Measurements from ENCODE around the gene PALM. TPM values are rescaled to one million over a fixed set of nuclear protein-coding genes. Genes with fewer than 3 reads are reported as not detected.
"Not testable (repeated sequence)": the region's sequence is repeated elsewhere in the genome, so short reads cannot be mapped to it uniquely, and the experiment has no call there.

PALM gene
- total RNA-seq, 1 experiment from 2014 or later = 22.1 TPM

DNA sequence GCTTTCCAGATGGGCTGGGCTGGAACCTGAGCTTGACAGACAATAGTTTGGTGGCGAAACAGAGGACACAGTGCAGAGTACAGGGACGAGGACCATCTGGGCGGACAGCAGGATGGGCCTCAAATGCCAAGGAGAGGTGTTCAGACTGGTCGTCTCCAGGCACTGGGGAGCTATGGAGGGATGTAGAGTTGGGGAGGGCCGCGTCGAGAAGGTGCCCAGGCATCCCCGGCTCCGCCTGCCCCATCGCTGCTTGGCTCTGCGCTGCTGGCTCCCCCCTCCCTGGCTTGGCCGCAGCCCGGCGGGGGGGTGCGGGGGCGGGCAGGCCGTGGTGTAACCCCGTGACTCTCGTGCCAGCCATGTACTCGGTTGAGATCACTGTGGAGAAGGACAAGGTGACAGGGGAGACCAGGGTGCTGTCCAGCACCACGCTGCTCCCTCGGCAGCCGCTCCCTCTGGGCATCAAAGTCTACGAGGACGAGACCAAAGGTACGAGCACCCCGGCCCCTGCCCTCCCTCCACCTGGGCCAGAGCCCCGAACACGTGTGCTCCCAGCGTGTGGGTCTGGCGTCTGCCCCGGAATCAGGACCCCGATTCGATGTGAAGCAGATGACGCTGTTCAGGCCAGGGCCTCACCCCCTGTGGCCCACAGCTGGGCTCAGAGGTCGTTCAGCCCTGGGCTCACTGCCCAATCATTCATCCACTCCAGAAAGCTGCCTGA is 31.4 kb downstream of the PALM start (continued):
- TF ChIP-seq GTF2I (CRISPR knock-in tag; conservative IDR thresholded peaks at IDR 0.05) (no peak), GABPB1 (CRISPR knock-in tag; IDR thresholded peaks at IDR 0.05) (no peak)
- TF ChIP-seq, protein P1, sequence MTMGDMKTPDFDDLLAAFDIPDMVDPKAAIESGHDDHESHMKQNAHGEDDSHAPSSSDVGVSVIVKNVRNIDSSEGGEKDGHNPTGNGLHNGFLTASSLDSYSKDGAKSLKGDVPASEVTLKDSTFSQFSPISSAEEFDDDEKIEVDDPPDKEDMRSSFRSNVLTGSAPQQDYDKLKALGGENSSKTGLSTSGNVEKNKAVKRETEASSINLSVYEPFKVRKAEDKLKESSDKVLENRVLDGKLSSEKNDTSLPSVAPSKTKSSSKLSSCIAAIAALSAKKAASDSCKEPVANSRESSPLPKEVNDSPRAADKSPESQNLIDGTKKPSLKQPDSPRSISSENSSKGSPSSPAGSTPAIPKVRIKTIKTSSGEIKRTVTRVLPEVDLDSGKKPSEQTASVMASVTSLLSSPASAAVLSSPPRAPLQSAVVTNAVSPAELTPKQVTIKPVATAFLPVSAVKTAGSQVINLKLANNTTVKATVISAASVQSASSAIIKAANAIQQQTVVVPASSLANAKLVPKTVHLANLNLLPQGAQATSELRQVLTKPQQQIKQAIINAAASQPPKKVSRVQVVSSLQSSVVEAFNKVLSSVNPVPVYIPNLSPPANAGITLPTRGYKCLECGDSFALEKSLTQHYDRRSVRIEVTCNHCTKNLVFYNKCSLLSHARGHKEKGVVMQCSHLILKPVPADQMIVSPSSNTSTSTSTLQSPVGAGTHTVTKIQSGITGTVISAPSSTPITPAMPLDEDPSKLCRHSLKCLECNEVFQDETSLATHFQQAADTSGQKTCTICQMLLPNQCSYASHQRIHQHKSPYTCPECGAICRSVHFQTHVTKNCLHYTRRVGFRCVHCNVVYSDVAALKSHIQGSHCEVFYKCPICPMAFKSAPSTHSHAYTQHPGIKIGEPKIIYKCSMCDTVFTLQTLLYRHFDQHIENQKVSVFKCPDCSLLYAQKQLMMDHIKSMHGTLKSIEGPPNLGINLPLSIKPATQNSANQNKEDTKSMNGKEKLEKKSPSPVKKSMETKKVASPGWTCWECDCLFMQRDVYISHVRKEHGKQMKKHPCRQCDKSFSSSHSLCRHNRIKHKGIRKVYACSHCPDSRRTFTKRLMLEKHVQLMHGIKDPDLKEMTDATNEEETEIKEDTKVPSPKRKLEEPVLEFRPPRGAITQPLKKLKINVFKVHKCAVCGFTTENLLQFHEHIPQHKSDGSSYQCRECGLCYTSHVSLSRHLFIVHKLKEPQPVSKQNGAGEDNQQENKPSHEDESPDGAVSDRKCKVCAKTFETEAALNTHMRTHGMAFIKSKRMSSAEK (CRISPR knock-in tag; IDR thresholded peaks at IDR 0.05; ENCODE audit: borderline replicate concordance) = no peak

DNA sequence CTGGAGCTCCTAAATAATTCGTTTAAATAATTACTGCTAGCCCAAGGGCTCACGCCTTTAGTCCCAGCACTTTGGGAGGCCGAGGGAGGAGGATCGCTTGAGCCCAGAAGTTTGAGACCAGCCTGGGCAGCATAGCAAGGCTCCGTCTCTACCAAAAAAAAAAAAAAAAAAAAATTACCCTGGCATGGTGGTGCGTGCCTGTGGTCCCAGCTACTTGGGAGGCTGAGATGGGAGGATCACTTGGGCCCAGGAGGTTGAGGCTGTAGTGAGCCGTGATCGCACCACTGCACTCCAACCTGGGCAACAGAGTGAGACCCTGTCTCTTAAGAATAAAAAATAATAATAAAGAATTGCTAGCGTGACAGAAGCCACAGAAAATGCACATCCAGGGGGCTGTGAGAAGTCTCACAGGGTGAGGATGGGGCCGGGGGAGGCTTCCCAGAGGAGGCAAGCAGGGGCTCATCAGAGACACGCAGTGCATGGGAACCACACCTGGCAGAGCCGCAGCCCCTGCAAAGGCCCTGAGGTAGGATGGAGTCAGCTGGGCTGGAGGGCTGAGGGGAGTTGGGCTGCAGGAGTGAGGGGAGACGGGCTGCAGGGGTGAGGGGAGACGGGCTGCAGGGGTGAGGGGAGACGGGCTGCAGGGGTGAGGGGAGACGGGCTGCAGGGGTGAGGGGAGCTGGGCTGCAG is 32.2 kb downstream of the PALM start:
- CTCF ChIA-PET = interaction anchor here (0.7 to 2.8 kb wide), 17 partner anchors 9 to 344 kb away, joined by 3 to 13 read pairs (median 4); partner anchors contain the start of genes PALM and PTBP1
- H3K4me1 Mint-ChIP-seq; H3K27me3 Mint-ChIP-seq (ENCODE audit: low read depth); ATAC-seq; H3K4me3 Mint-ChIP-seq; H3K27ac Mint-ChIP-seq; H3K9me3 Mint-ChIP-seq; DNase-seq (ENCODE audit: low spot score); H3K36me3 Mint-ChIP-seq: not testable (repeated sequence)
- POLR2A ChIA-PET = interaction anchor here (0.7 kb wide), 2 partner anchors 62 to 231 kb away, joined by 3 to 4 read pairs; no protein-coding TSS in a partner anchor

DNA sequence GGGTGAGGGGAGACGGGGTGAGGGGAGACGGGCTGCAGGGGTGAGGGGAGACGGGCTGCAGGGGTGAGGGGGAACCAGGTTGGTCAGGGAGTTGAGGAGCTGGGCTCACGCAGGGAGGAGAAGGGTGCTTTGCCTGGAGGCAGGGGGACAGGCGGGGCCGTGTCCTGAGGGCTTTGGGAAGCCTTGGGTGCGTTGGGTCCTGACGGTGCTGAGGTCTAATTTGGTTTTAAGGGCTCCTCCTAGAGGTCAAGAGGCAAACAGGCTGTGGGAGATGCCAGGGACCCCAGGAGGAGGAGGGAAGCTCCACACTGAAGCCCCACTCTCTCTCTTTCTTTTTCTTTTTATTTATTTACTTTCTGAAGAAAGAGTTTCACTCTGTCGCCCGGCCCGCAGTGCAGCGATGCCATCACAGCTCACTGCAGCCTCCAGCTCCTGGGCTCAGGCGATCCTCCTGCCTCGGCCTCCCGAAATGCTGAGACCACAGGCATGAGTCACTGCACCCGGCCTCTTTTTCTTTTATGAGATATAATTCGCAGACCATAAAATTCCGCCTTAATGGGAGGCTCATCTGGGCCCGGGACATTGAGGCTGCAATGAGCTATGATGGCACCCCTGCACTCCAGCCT is 32.9 kb downstream of the PALM start:
- CTCF ChIA-PET = interaction anchor here (0.5 to 2.8 kb wide), 26 partner anchors 8 to 503 kb away, joined by 3 to 13 read pairs (median 4); partner anchors contain the start of genes FSTL3, PALM, PTBP1 and RNF126
- no peak overlapping the region for H3K4me3 Mint-ChIP-seq
- H3K27me3 Mint-ChIP-seq (ENCODE audit: low read depth) = no peaks in the 10 kb centered on the region
- H3K27ac Mint-ChIP-seq = no peak overlapping the region
- POLR2A ChIA-PET = interaction anchor here (0.7 to 1.2 kb wide), 2 partner anchors 38 to 62 kb away, joined by 3 to 4 read pairs; no protein-coding TSS in a partner anchor
- ATAC-seq (peak; percentile 68), DNase-seq (ENCODE audit: low spot score) (peak; percentile 68)
- H3K4me1 Mint-ChIP-seq = no peaks in the 10 kb centered on the region
- H3K36me3 Mint-ChIP-seq = peaks cover 3% of the 10 kb centered on the region; the same call in 1 of the 2 replicates
- peaks cover 4% of the 10 kb centered on the region; the same call in 1 of the 2 replicates for H3K9me3 Mint-ChIP-seq
- TF ChIP-seq NFATC4 (CRISPR knock-in tag; IDR thresholded peaks at IDR 0.05) = no peak
- TF ChIP-seq KAT7 (CRISPR knock-in tag; IDR thresholded peaks at IDR 0.05; ENCODE audit: borderline replicate concordance) = no peak
- no peak for TF ChIP-seq ZNF671 (CRISPR knock-in tag; IDR thresholded peaks at IDR 0.05)
- TF ChIP-seq, protein P2, sequence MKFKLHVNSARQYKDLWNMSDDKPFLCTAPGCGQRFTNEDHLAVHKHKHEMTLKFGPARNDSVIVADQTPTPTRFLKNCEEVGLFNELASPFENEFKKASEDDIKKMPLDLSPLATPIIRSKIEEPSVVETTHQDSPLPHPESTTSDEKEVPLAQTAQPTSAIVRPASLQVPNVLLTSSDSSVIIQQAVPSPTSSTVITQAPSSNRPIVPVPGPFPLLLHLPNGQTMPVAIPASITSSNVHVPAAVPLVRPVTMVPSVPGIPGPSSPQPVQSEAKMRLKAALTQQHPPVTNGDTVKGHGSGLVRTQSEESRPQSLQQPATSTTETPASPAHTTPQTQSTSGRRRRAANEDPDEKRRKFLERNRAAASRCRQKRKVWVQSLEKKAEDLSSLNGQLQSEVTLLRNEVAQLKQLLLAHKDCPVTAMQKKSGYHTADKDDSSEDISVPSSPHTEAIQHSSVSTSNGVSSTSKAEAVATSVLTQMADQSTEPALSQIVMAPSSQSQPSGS (CRISPR knock-in tag; IDR thresholded peaks at IDR 0.05; ENCODE audit: borderline replicate concordance, low read depth) = no peak
- no peak for TF ChIP-seq ZNF263 (CRISPR knock-in tag; IDR thresholded peaks at IDR 0.05; ENCODE audit: low read depth)
- TF ChIP-seq, protein P1 (CRISPR knock-in tag; IDR thresholded peaks at IDR 0.05; ENCODE audit: borderline replicate concordance) = no peak
- no peak for TF ChIP-seq ZNF121 (CRISPR knock-in tag; IDR thresholded peaks at IDR 0.05)
- TF ChIP-seq TCF7 (CRISPR knock-in tag; IDR thresholded peaks at IDR 0.05; ENCODE audit: low read depth) = no peak
- TF ChIP-seq SMAD4 (CRISPR knock-in tag; IDR thresholded peaks at IDR 0.05) = no peak
- TF ChIP-seq, protein P3, sequence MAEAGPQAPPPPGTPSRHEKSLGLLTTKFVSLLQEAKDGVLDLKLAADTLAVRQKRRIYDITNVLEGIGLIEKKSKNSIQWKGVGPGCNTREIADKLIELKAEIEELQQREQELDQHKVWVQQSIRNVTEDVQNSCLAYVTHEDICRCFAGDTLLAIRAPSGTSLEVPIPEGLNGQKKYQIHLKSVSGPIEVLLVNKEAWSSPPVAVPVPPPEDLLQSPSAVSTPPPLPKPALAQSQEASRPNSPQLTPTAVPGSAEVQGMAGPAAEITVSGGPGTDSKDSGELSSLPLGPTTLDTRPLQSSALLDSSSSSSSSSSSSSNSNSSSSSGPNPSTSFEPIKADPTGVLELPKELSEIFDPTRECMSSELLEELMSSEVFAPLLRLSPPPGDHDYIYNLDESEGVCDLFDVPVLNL (CRISPR knock-in tag; IDR thresholded peaks at IDR 0.05; ENCODE audit: borderline replicate concordance, low read depth) = no peak
- TF ChIP-seq NR3C1 (CRISPR knock-in tag; conservative IDR thresholded peaks at IDR 0.05; ENCODE audit: low read depth) = no peak
- TF ChIP-seq, protein P4, sequence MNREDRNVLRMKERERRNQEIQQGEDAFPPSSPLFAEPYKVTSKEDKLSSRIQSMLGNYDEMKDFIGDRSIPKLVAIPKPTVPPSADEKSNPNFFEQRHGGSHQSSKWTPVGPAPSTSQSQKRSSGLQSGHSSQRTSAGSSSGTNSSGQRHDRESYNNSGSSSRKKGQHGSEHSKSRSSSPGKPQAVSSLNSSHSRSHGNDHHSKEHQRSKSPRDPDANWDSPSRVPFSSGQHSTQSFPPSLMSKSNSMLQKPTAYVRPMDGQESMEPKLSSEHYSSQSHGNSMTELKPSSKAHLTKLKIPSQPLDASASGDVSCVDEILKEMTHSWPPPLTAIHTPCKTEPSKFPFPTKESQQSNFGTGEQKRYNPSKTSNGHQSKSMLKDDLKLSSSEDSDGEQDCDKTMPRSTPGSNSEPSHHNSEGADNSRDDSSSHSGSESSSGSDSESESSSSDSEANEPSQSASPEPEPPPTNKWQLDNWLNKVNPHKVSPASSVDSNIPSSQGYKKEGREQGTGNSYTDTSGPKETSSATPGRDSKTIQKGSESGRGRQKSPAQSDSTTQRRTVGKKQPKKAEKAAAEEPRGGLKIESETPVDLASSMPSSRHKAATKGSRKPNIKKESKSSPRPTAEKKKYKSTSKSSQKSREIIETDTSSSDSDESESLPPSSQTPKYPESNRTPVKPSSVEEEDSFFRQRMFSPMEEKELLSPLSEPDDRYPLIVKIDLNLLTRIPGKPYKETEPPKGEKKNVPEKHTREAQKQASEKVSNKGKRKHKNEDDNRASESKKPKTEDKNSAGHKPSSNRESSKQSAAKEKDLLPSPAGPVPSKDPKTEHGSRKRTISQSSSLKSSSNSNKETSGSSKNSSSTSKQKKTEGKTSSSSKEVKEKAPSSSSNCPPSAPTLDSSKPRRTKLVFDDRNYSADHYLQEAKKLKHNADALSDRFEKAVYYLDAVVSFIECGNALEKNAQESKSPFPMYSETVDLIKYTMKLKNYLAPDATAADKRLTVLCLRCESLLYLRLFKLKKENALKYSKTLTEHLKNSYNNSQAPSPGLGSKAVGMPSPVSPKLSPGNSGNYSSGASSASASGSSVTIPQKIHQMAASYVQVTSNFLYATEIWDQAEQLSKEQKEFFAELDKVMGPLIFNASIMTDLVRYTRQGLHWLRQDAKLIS (CRISPR knock-in tag; IDR thresholded peaks at IDR 0.05; ENCODE audit: borderline replicate concordance) = no peak

Measured in WTC11 (cell line).